Stimulated activated CD4-positive, alpha-beta T cell treated with anti-CD3 and anti-CD28 coated beads, Interleukin-2, amount 100 ng/mL, for 4 hours (primary cell): ENCODE data around the gene ZNF839.
"Not testable (repeated sequence)": the region's sequence is repeated elsewhere in the genome, so short reads cannot be mapped to it uniquely, and the experiment has no call there.

Experiments used
- DNase-seq: peaks from one replicate; pipeline ENCODE4 v3.0.0-alpha.2; 2020; ENCODE audit warnings: low read depth

The ZNF839 gene

DNA sequence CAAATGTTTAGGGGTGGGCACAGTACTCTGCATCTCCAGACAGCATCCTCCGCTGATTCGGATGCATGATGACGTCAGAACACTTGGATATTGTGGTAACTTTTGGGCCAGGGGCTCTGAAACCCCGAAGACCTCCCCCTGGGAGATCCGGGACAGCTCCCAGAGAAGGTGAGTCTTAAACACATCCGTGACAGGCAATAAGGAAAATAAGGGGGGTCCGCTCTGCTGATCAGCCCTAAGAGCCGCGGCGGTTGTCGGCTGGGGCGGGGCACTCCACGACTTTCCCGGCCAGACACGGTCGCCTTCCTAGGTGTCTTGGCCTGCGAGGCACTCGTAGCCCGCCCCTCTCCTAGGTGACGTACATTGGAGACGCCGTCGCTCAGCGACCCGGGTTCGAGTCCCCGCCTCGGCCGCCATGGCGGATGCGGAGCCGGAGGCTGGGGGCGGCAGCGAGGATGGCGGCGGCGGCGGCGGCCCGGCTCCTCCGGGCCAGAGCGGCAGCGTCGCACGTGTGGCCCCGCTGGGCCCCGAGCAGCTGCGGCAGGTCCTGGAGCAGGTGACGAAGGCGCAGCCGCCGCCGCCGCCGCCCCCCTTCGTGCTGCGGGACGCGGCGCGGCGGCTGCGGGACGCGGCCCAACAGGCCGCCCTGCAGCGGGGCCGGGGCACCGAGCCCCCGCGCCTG lies at the start of gene ZNF839:
Gene ZNF839 (plus strand): TSS at position 396 of the 682 bp plus-strand sequence. CDS start 20 bp downstream, at position 416.
- DNase-seq = peak; percentile 89

DNA sequence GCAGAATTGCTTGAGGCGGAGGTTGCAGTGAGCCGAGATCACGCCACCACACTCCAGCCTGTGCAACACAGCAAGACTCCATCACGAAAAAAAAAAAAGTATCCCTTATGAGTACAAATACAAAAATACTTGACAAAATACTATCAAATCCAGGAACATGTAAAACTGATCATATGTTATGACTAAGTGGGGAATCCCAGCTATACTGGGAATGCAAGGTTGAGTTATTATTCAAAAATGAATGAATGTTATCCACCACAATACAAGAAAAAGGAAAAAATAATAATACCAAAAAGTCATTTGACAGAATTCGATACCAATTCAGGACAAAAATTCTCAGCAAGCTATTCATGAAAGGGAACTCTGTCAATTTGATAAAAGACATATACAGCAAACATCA lies 47.2 kb upstream of the ZNF839 start:
- DNase-seq = no peak

DNA sequence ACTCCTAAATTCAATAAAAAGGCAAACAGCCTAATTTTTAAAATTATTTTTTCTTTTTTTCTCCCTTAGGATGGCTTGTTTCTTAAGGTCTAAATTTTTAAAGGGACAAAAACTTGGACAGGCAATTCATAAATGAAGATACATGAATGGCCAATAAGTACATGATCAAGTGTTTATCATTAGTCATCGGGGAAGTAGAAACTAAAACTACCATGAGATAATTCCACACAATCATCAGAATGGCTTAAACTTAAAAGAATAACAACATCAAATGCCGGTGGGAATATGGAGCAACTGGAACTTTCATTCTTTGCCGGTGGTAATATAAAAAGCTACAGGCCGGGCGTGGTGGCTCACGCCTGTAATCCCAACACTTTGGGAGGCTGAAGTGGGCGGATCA lies 43.7 kb upstream of the ZNF839 start:
- no peak for DNase-seq

DNA sequence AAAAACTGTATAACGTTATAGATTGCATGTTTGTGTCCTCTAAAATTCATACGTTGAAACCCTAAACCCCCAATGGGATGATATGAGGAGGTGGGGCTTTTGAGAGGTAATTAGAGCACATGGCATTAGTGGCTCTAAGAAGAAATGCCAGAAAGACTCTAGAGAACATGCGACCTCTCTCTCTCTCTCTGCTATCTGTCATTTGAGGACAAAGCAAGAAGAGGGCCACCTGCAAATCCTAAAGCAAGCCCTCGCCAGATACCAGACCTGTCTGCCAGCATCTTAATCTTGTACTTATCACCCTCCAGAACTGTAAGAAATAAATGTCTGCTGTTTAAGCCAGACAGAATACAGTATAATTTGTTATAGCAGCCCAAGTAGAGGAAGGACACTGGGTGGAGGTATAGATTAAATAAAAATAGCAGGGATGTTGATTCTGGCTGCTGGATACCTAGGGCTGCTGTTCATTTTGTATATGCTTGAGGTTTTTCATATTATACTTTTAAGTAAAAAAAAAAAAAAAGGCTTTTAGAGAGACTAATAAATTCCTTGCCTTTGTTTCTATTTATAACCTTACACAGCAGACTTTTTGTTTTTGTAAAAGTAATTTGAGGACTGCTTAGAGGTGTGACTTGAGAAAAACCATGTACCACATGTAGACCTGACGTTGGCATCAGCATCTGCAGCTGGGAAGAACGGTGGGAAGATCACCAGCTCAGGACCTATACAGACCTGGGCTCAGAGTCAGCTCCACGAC lies 41.5 kb upstream of the ZNF839 start:
- DNase-seq = no peak

DNA sequence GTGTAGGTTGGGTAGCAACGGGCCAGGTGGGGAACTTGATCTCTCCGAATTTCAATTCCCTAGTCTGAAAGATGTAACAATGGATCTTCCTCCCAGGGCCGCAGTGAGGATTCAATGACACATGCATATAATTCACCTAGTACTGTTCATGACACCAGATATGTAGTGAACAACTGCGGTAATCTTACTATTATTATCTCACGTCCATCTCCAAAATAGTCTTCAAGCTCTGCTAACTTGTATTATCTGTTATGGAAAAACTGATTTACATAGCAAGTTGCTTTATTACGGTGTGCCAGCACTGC lies 41.0 kb upstream of the ZNF839 start:
- no peak for DNase-seq

DNA sequence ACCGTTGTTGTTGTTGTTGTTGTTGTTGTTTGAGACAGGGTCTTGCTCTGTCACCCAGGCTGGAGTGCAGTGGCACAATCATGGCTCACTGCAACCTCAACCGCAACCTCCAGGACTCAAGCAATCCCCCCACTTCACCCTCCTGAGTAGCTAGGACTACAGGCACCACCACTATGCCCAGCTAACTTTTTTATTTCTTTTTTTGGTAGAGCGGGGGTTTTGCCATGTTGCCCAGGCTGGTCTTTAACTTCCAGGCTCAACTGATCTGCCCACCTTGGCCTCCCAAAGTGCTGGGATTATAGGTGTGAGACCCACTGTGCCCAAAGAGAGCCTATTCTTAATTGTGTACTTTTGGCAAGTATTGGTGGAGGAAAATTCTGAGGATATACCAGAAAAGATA lies 40.3 kb upstream of the ZNF839 start:
- DNase-seq = no peak

DNA sequence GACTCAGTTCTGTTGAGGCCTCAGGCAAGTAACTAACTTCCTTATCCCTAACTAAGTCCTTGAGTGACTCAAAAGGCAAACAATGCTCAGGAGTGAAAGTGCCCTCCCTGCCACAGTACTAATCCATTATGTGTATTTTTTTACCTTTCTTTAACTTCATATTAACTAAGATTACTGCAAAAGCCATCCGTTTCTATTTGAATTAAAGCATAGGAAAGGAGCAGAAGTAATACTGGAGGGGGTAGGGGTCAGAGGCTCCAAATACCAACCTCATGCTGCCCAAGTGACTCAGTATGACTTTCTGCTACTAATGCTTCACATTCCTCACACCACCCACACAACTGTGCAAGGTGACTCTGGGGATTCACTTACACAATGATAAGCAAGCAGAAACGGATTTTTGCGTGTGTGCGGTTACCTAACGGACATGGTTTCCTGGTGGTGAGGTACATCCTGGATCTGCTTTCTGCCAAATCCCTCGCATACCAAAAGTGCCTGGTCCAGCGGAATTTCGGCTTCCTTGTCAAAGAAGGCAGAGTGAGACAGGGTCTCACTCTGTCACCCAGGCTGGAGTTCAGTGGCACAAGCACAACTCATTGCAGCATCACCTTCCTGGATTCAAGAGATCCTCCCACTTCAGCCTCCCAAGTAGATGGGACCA lies 39.7 kb upstream of the ZNF839 start:
- no peak for DNase-seq

DNA sequence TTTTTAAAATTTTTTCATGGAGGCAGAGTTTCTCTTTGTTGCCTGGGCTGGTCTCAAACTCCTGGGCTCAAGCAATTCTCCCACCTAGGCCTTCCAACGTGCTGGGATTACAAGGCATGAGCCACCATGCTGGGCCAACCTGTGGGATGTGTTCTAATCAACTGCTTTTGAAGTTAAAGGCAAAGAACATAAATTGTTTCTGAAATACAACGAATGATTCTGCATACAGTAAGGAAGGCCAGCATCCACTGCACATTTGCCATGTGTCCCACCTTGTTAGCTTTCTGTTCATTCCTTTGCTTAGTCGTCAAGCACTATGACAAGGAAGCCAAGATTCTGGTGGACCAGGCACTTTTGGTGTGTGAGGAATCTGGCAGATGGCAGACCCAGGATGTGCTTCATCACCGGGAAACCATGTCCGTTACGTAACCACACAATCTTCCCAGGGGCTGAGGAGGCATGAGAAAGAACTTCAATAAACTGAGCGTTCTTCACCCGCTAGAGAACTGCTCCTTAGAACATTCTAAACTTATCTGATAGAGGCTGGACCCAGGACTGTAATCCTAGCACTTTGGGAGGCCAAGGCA lies 39.1 kb upstream of the ZNF839 start:
- no peak for DNase-seq

DNA sequence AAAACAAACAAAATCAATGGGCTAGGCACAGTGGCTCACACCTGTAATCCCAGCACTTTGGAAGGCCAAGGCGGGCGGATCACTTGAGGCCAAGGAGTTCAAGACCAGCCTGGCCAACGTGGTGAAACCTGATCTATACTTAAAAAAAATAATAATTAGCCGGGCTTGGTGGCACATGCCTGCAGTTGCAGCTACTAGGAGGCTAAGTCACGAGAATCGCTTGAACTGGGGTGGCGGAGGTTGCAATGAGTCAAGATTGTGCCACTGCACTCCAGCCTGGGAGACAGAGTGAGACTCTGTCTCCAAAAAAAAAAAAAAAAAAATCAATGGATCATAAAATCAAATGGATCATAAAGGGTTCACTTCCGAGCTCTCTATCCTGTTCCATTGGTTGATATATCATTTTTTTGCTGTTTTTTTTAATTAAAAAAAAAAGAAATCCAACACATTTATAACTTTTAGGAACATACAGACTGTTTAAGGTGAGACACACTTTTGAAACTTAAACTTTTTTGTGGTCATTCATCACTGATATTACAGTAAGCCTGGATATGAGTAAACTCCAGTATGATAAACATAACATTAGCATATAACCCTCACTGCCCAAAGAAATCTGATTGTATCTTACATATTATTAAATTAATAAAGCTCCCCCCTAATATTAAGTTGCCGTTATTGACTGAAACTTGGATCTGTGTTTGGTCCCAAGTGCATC lies 36.6 kb upstream of the ZNF839 start:
- no peak for DNase-seq

DNA sequence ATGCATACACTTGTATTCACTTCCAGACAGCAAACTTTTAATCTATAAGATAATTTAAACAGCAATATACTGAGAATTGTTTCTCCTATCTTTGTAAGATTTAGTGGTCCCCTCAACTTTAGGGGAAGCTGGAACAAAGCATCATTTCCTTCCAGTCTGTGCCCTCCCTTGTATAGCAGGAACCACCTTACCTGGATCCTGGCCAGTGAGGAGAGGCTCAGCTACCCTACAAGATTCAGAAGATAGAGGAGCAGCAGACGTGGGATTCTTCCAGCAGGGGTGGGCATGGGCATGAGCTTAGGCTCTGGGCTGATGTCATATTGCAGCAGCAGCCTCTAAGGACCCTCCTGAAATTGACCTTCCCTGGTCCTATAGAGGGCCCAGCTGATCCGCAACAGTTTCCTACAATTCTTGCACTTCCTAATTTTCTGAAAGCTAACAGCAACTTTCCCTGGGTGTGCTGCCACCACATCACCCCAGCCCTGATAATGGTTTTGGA lies 35.9 kb upstream of the ZNF839 start:
- DNase-seq = no peak

DNA sequence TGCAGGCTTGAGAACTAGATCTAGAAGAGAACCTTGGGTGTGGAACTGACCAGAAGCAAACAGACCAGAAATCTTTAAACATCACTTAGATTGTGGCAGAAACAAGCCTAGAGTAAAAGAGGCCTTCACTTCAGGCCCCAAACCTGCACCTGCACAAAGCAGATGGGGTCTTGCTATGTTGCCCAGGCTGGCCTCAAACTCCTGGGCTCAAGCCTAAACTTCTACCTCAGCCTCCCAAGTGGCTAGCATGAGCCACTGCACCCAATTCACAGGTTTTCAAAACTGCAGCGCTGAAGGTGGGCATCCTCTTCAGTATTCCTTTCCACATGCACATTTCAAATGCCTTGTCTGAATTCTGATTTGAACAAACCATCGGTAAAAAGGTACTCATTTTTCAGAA lies 34.4 kb upstream of the ZNF839 start:
- no peak for DNase-seq

DNA sequence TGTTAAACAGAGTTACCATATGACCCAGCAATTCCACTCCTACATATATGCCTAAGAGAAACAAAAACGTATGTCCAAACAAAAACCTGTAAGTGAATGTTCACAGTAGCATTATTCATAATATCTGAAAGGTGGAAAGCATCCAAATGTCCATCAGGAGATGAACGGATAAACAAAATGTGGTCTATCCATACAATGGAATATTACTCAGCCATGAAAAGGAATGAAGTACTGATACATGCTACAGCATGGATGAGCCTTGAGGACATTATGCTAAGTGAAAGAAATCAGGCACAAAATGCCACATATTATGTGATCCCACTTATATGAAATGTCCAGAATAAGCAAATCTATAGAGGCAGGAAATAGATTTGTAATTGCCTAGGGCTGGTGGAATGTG lies 31.4 kb upstream of the ZNF839 start:
- DNase-seq = no peak

DNA sequence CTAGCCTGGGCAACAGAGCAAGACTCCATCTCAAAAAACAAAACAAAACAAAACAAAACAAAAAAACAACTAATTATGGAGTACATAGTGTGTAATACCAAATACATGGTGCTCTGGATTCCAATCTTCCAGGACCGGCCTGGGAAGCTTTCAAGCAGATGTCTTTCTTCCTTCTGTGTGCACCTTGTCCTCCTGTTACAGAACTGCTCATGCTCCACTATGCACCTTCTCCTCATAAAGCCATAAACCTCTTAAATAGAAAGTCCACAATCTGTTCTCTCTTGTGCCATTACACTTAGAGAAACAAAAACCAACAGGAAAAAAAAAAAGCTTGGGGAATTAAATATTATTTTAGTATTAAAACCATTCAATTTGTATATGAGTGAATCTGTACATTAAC lies 27.1 kb upstream of the ZNF839 start:
- DNase-seq = no peak

DNA sequence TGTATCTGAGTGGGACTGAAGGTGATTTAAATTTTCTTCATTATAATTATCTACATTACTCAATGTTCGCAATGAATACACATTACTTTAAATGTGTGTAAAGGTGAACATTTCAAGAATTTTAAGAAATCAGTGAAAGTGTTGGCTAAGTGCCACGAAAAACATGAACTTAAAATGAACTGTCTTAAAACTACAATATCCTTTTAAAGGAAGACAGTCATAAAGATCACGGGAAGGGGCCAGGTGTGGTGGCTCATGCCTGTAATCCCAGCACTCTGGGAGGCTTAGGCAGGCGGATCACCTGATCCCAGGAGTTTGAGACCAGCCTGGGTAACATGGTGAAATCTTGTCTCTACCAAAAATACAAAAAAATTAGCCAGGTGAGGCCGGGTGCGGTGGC lies 25.8 kb upstream of the ZNF839 start:
- no peak for DNase-seq

DNA sequence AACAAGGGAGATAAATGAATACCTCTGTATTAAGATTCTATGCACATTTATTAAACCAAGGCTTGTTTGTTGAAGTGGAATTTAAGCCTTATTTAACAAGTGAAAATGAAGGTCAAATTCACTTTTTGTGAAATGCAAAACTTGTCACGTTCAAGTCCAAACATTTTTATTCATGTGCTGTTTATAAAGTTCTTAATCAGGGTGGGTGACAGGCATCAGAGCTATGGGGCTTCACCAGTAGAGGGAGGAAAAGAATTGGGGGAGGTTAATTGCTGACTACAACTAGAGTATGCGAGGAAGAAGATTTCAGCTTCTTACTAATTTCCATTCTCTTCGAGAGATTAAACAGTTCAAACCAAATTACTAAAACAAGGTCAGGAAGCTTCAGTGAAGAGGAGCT lies 24.3 kb upstream of the ZNF839 start:
- DNase-seq = no peak

DNA sequence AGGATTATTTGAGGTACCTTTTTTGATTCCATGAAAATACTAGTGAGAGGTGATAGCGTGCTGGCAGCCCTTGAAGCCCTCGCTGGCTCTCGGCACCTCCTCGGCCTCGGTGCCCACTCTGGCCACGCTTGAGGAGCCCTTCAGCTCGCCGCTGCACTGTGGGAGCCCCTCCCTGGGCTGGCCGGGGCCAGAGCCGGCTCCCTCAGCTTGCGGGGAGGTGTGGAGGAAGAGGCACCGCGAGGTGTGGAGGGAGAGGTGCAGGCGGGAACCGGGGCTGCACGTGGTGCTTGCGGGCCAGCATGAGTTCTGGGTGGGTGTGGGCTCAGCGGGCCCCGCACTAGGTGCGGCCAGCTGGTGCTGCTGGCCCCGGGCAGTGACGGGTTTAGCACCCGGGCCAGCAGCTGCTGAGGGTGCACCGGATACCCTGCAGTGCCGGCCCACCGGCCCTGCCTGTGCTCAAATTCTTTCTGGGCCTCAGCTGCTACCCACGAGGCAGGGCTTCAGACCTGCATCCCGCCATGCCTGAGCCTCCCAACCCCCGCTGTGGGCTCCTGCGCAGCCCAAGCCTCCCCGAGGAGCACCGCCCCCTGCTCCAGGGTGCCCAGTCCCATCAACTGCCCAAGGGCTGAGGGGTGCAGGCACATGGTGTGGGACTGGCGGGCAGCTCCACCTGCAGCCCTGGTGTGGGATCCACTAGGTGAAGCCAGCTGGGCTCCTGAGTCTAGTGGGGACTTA lies 21.9 kb upstream of the ZNF839 start:
- DNase-seq = no peak

DNA sequence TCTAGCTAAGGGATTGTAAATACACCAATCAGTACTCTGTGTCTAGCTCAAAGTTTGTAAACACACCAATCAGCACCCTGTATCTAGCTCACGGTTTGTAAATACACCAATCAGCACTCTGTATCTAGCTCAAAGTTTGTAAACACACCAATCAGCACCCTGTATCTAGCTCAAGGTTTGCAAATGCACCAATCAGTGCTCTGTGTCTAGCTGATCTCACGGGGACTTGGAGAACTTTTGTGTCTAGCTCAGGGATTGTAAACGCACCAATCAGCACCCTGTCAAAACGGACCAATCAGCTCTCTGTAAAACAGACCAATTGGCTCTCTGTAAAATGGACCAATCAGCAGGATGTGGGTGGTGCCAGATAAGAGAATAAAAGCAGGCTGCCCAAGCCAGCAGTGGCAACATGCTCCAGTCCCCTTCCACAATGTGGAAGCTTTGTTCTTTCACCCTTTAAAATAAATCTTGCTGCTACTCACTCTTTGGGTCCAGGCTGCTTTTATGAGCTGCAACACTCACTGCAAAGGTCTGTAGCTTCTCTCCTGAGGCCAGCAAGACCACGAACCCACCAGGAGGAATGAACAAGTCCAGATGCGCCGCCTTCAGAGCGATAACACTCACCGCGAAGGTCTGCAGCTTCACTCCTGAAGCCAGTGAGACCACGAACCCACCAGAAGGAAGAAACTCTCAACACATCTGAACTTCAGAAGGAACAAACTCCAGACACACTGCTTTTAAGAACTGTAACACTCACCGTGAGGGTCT lies 21.1 kb upstream of the ZNF839 start:
- DNase-seq = not testable (repeated sequence)

DNA sequence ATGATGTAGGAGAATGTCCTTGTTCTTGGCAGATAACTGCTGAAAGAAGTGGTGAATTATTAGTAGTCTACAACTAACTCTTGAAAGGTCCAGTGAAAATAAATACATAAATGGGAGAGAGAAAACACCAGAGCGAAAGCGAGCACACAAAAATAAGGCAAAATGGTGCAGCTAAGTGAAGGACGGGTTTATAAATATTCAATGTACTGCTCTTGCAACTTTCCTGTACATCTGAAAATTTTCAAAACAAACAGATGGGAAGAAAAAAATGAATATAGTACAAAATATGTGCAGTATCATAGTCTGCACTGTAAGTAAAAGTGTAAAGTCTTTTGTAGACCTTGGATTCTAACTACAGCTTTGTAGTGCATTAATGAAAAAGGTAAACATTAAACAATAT lies 15.9 kb upstream of the ZNF839 start:
- no peak for DNase-seq

DNA sequence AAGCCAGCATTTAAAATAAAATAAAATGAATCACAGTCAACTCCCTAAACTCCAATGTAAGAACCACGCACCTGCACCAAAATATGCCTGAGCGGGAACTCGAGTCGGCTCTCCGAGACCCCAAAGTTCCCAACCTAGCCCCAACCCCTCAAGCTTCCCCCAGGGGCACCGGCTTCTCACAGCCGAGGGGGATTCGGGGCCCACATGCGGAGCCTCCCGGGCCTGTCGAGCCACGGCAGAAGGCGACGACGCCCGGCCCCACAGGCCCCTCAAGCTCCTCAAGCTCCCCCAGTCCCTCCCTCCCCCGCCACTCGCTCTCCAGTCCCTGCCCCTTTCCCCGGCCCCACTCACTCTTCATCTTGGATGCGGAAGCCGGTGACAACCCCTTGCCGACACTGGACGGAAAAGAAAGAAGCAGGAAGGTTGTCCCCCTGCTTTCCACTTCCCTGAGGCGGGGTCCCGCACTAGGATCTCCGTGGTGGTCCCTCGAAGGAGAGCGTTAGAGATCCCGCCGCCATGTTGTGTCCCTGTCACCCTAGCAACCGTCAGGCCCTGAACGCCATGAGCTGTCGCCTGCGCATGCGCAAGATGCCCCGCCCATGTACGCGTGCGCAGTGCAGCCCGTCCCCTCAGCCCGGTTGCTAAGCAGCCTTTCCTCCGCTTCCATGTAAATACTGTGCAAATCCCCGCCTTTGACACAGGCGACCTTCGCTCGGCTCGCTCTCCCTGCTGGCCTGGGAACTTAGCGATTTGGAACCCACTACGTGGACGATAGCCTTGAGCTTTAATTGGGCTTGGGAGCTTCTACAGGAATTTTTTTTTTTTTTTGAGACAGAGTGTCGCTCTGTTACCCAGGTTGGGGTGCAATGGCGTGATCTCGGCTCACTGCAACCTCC lies 14.7 kb upstream of the ZNF839 start, which contains the start of gene MOK:
Gene MOK (minus strand): TSS at position 554 of the 896 bp plus-strand sequence. CDS start 196 bp downstream, at position 358.
- DNase-seq = peak; percentile 92
